CD4-positive, alpha-beta memory T cell (primary cell): Measurements from ENCODE around the gene CAMTA1. TPM values are rescaled to one million over a fixed set of nuclear protein-coding genes. Genes with fewer than 3 reads are reported as not detected.
A peak's percentile ranks its signal among the peaks of the same experiment; 100 is the strongest.

Experiments used
- CTCF ChIA-PET: fragments of 350-600 bp; sonication (Branson Sonifier 250); formaldehyde crosslinking; loops from one replicate; lab custom pipeline; 2021; ENCODE audit warnings: inconsistent platforms; ENCODE audit not compliant: partially characterized antibody; lab: Charles Lee
- POLR2A ChIA-PET: fragments of 350-600 bp; sonication (Branson Sonifier 250); formaldehyde crosslinking; loops from one replicate; lab custom pipeline; 2021; ENCODE audit not compliant: partially characterized antibody; lab: Charles Lee
- DNase-seq, 5 donors: peaks; one replicate each; pipeline versions ENCODE4 v3.0.0 to v3.0.0-alpha.2; 2020 to 2022; ENCODE audit warnings: mixed read lengths in 1 of 5
- H3K27ac ChIP-seq: one replicate; pipeline ENCODE4 v1.7.0; 2013; ENCODE audit warnings: low read depth, low read length
- H3K27me3 ChIP-seq: 2 replicates; pipeline ENCODE4 v1.7.0; 2013; ENCODE audit warnings: mild to moderate bottlenecking, low read length, moderate library complexity; ENCODE audit not compliant: insufficient read depth
- H3K36me3 ChIP-seq: 2 replicates; pipeline ENCODE4 v1.7.0; 2013; ENCODE audit warnings: mild to moderate bottlenecking, low read length, moderate library complexity; ENCODE audit not compliant: insufficient read depth
- H3K4me1 ChIP-seq: 2 replicates; pipeline ENCODE4 v1.7.0; 2013; ENCODE audit warnings: mild to moderate bottlenecking, low read length, moderate library complexity; ENCODE audit not compliant: insufficient read depth
- H3K4me3 ChIP-seq, 2 donors: one replicate each; pipeline ENCODE4 v1.7.0; 2013; ENCODE audit warnings: low read length in 2 of 2, mild to moderate bottlenecking in 1 of 2
- H3K9me3 ChIP-seq, 2 donors: one replicate each; pipeline ENCODE4 v1.7.0; 2013; ENCODE audit warnings: low read length in 2 of 2, control low read depth in 1 of 2; ENCODE audit not compliant: control insufficient read depth in 1 of 2
- H3K27ac Mint-ChIP-seq, 7 donors: one replicate each; pipeline ENCODE4 v1.8.0; 2020 to 2021; ENCODE audit warnings: mixed read lengths in 7 of 7, mild to moderate bottlenecking in 6 of 7, inconsistent platforms in 3 of 7, moderate library complexity in 3 of 7
- H3K27me3 Mint-ChIP-seq, 2 donors: one replicate each; pipeline ENCODE4 v1.8.0; 2020 to 2021; ENCODE audit warnings: mixed read lengths in 2 of 2
- H3K36me3 Mint-ChIP-seq, 2 donors: one replicate each; pipeline ENCODE4 v1.8.0; 2020 to 2021; ENCODE audit warnings: mixed read lengths in 2 of 2, inconsistent platforms in 1 of 2, mild to moderate bottlenecking in 1 of 2
- H3K4me1 Mint-ChIP-seq, 4 donors: one replicate each; pipeline ENCODE4 v1.8.0; 2020 to 2021; ENCODE audit warnings: mixed read lengths in 4 of 4, mild to moderate bottlenecking in 1 of 4
- H3K4me3 Mint-ChIP-seq, 8 donors: one replicate each; pipeline ENCODE4 v1.8.0; 2020 to 2021; ENCODE audit warnings: mixed read lengths in 8 of 8, mild to moderate bottlenecking in 7 of 8, moderate library complexity in 6 of 8, inconsistent platforms in 3 of 8
- H3K9me3 Mint-ChIP-seq, 8 donors: one replicate each; pipeline ENCODE4 v1.8.0; 2020 to 2021; ENCODE audit warnings: mixed read lengths in 8 of 8, mild to moderate bottlenecking in 5 of 8, inconsistent platforms in 3 of 8, moderate library complexity in 1 of 8
- intact Hi-C: fragments of 100-400 bp; cut with micrococcal nuclease; formaldehyde crosslinking; loops from one replicate; pipeline ENCODE4 v1.15.1; 2023
- polyA plus RNA-seq, 2 donors: library from polyadenylated mRNA; unstranded; fragments of 300-500 nt; fragmentation: Illumina TruSeq; gene quantifications; one replicate each; pipeline ENCODE4 v1.2.3, GENCODE V29; 2021
- total RNA-seq, 2 experiments: library from RNA; stranded (reverse); gene quantifications; one replicate each; pipeline ENCODE4 v1.2.3, GENCODE V29; 2021

The CAMTA1 gene
- total and polyA plus RNA-seq, 4 experiments from 2014 or later: 39.1 to 118 (median 59.9) TPM

DNA sequence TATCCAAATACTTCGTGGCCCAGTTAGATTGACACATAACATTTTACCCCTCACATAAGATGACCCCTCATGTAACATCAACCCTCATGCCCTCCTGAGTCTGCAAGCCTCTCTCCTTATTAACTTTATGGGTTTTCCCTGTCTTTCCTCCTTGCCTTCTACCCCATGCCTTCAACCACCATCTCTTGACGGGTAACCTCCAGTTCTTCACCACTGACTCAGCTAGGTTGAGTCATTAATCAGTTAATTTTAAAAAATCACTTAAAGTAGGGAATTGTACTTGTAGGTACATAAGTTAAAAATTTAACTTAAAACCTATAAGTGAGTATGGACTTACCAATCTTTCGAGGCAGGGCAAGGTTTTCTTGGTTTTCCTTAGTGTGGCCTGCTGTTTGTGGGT, 330.7 kb downstream of the CAMTA1 start:
- Histone ChIP-seq H3K4me3 (no peak overlapping the region), H3K9me3 (no peaks in the 10 kb centered on the region), H3K27ac (no peak overlapping the region), H3K36me3 (no peaks in the 10 kb centered on the region), H3K4me1 (no peaks in the 10 kb centered on the region), H3K27me3 (no peaks in the 10 kb centered on the region)
- intact Hi-C loops: no loop called here
- Mint-ChIP-seq H3K36me3 (no peaks in the 10 kb centered on the region), H3K4me1 (no peaks in the 10 kb centered on the region), H3K27me3 (peaks cover 3 to 11% of the 10 kb centered on the region in 2 donors), H3K27ac (no peak overlapping the region), H3K9me3 (peaks cover 0 to 19% (median 9%) of the 10 kb centered on the region in 8 donors), H3K4me3 (peak overlapping the region in 1 of 8 donors; percentile 35)
- ChIA-PET CTCF (no interaction called here), POLR2A (no interaction called here)
- no peak for DNase-seq

GRCh38 chr1:7117399-7118281, 332.4 kb downstream of the CAMTA1 start:
- CTCF ChIA-PET: interaction anchor here (0.7 kb wide), 1 partner anchor 1171 kb away, joined by 3 read pairs; no protein-coding TSS in a partner anchor
- Mint-ChIP-seq H3K4me1 (no peaks in the 10 kb centered on the region), H3K36me3 (no peaks in the 10 kb centered on the region), H3K9me3 (peaks cover 0 to 19% (median 9%) of the 10 kb centered on the region in 8 donors), H3K27me3 (peaks cover 5 to 11% of the 10 kb centered on the region in 2 donors), H3K27ac (peak overlapping the region in 1 of 7 donors; percentile 41), H3K4me3 (no peak overlapping the region)
- no peaks in the 10 kb centered on the region for H3K27me3 ChIP-seq
- POLR2A ChIA-PET: no interaction called here
- intact Hi-C loops: no loop called here
- no peak for DNase-seq
- no peaks in the 10 kb centered on the region for H3K9me3 ChIP-seq
- H3K4me1 ChIP-seq: no peaks in the 10 kb centered on the region
- no peak overlapping the region for H3K4me3 ChIP-seq
- H3K27ac ChIP-seq: no peak overlapping the region
- H3K36me3 ChIP-seq: no peaks in the 10 kb centered on the region

GRCh38 chr1:7119156-7119555, 333.9 kb downstream of the CAMTA1 start:
- CTCF ChIA-PET: no interaction called here

GRCh38 chr1:7120863-7121621, 335.8 kb downstream of the CAMTA1 start:
- H3K27me3 ChIP-seq: no peaks in the 10 kb centered on the region
- Mint-ChIP-seq H3K4me1 (no peaks in the 10 kb centered on the region), H3K4me3 (no peak overlapping the region), H3K27ac (no peak overlapping the region), H3K36me3 (no peaks in the 10 kb centered on the region), H3K9me3 (peaks cover 0 to 9% (median 3%) of the 10 kb centered on the region in 8 donors), H3K27me3 (peaks cover 5 to 6% of the 10 kb centered on the region in 2 donors)
- CTCF ChIA-PET: no interaction called here
- POLR2A ChIA-PET: no interaction called here
- H3K9me3 ChIP-seq: no peaks in the 10 kb centered on the region
- DNase-seq: no peak
- intact Hi-C loops: no loop called here
- no peaks in the 10 kb centered on the region for H3K36me3 ChIP-seq
- H3K27ac ChIP-seq: no peak overlapping the region
- no peak overlapping the region for H3K4me3 ChIP-seq
- H3K4me1 ChIP-seq: no peaks in the 10 kb centered on the region

More at GRCh38 chr1:7119156-7119555, 333.9 kb downstream of the CAMTA1 start:
- Mint-ChIP-seq H3K27me3 (peaks cover 5 to 8% of the 10 kb centered on the region in 2 donors), H3K4me3 (no peak overlapping the region), H3K27ac (no peak overlapping the region), H3K36me3 (no peaks in the 10 kb centered on the region), H3K4me1 (no peaks in the 10 kb centered on the region), H3K9me3 (peaks cover 0 to 17% (median 8%) of the 10 kb centered on the region in 8 donors)
- intact Hi-C loops: no loop called here
- Histone ChIP-seq H3K4me1 (no peaks in the 10 kb centered on the region), H3K36me3 (no peaks in the 10 kb centered on the region), H3K27ac (no peak overlapping the region), H3K9me3 (no peaks in the 10 kb centered on the region), H3K27me3 (no peaks in the 10 kb centered on the region), H3K4me3 (no peak overlapping the region)
- POLR2A ChIA-PET: no interaction called here
- DNase-seq: no peak

DNA sequence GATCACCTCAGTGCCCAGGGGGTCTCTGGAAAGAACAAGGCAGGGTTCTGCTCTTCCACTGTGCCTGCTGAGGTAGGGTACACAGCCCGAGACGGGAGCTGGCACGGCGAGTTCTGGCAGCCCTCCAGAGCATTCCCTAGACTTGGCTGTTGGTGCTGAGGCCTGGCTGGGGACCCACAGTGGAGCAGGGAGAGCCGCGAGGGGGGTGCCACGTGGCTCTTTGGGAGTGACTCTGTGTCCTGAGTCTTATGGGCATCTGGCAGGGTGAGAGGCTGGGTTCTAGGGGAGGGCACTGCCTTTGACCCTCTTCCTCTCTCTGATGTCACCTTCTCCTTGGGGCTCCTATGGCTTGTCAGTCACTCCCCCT, 336.4 kb downstream of the CAMTA1 start:
- Histone ChIP-seq H3K4me3 (no peak overlapping the region), H3K9me3 (no peaks in the 10 kb centered on the region), H3K36me3 (no peaks in the 10 kb centered on the region), H3K27ac (no peak overlapping the region), H3K4me1 (no peaks in the 10 kb centered on the region), H3K27me3 (no peaks in the 10 kb centered on the region)
- ChIA-PET POLR2A (no interaction called here), CTCF (no interaction called here)
- peaks cover 5 to 6% of the 10 kb centered on the region in 2 donors for H3K27me3 Mint-ChIP-seq
- no peak for DNase-seq
- no peaks in the 10 kb centered on the region for H3K36me3 Mint-ChIP-seq
- no peak overlapping the region for H3K27ac Mint-ChIP-seq
- intact Hi-C loops: no loop called here
- H3K4me3 Mint-ChIP-seq: no peak overlapping the region
- no peaks in the 10 kb centered on the region for H3K4me1 Mint-ChIP-seq
- H3K9me3 Mint-ChIP-seq: peaks cover 0 to 5% (median 0%) of the 10 kb centered on the region in 8 donors

DNA sequence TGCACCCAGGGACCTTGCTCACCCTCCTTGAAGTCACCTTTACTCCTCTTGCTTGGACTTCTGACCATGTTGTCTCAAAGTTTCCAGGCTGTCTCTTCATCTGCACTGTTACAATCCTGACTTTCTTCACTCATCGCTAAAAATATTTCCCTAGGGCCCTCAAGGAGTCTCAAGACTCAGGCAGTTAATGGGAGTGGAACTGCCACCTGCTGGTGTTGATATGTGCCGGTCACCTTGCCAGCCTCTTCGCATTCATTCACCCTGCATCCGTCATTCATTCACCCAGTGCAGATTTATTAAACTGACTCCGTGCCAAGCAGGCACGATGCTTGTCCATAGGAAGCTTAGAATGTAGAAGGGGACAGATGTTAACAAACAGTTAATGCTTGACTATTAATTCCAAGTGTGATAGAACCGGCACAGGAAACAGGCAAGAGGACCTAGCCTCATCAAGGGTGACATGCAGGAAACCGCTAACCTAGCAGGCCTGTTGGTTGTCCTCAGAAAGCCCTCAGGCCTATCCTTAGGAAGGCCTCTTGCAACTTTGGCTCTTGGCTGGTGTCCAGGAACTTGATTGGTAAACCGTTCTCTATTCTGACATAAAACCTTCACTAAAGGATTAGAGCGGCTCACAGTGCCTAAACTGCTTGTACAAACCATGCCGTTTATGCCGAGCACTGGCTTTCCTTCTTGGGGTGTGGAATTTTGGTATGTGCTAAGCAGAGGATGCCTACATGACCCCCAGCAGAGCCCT, 342.2 kb downstream of the CAMTA1 start:
- H3K36me3 ChIP-seq: no peaks in the 10 kb centered on the region
- CTCF ChIA-PET: no interaction called here
- intact Hi-C loops: no loop called here

DNA sequence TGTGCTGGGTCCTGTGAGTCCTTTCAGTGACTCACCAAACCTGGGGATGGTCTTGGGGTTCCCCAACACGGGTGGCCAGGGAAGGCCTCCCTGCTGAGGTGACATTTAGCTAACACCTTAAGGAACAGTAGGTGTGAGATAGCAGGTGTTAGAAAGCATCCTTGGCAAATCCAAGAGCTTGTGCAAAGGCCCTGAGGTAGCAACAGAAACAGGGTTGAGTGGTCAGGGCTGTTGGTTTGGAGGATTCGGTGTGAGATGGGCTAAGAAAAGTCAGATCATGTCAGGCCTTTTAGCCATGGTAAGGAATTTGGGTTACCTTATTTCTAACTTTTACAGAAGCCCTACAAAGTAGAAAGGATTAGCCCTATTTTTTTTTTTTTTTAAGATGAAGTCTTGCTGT, 343.0 kb downstream of the CAMTA1 start:
- Histone ChIP-seq H3K9me3 (no peaks in the 10 kb centered on the region), H3K4me1 (no peaks in the 10 kb centered on the region), H3K27ac (no peak overlapping the region), H3K27me3 (no peaks in the 10 kb centered on the region), H3K36me3 (no peaks in the 10 kb centered on the region), H3K4me3 (no peak overlapping the region)
- peaks cover 6 to 13% of the 10 kb centered on the region in 2 donors for H3K27me3 Mint-ChIP-seq
- H3K9me3 Mint-ChIP-seq: peaks cover 0 to 3% (median under 1%) of the 10 kb centered on the region in 8 donors
- intact Hi-C loops: no loop called here
- no peak overlapping the region for H3K4me3 Mint-ChIP-seq
- ChIA-PET CTCF (no interaction called here), POLR2A (no interaction called here)
- DNase-seq: no peak
- no peak overlapping the region for H3K27ac Mint-ChIP-seq
- H3K36me3 Mint-ChIP-seq: no peaks in the 10 kb centered on the region
- no peaks in the 10 kb centered on the region for H3K4me1 Mint-ChIP-seq

More for the DNA sequence above, 342.2 kb downstream of the CAMTA1 start:
- peaks cover 0 to 3% (median under 1%) of the 10 kb centered on the region in 8 donors for H3K9me3 Mint-ChIP-seq
- Histone ChIP-seq H3K4me3 (no peak overlapping the region), H3K27ac (no peak overlapping the region), H3K27me3 (no peaks in the 10 kb centered on the region), H3K9me3 (no peaks in the 10 kb centered on the region), H3K4me1 (no peaks in the 10 kb centered on the region)
- H3K4me3 Mint-ChIP-seq: no peak overlapping the region
- no peaks in the 10 kb centered on the region for H3K36me3 Mint-ChIP-seq
- H3K27me3 Mint-ChIP-seq: peaks cover 5 to 11% of the 10 kb centered on the region in 2 donors
- H3K27ac Mint-ChIP-seq: no peak overlapping the region
- DNase-seq: no peak
- H3K4me1 Mint-ChIP-seq: no peaks in the 10 kb centered on the region
- POLR2A ChIA-PET: no interaction called here
